ENCODE results near the gene KIF3A.

GRCh38 chr5:132776938-132777208, 39.5 kb upstream of the KIF3A start:
- TF ChIP-seq BACH2 (CRISPR knock-in tag; IDR thresholded peaks at IDR 0.05; ENCODE audit: borderline replicate concordance) (no peak), TCF4 (CRISPR knock-in tag; IDR thresholded peaks at IDR 0.05; ENCODE audit: borderline replicate concordance) (no peak)

Measured in SK-N-SH treated with all-trans-retinoic acid at 6 μM for 48 hours (cell line).